Gastroesophageal sphincter (tissue), 4 donors: ENCODE data around the gene KCNIP2. TPM values are rescaled to one million over a fixed set of nuclear protein-coding genes. Genes with fewer than 3 reads are reported as not detected.

Source experiments
- ATAC-seq: fragments of 150-250 bp; one replicate; pipeline ENCODE4 v1.9.1; 2016; ENCODE audit warnings: mild to moderate bottlenecking, moderate library complexity
- H3K27ac ChIP-seq, 4 donors: fragments of 200-600 bp; sonication (generic) in 3 of 4; 1 replicate in 3 of 4; 2 replicates in 1 of 4; pipeline ENCODE4 v1.5.1; 2016 to 2019
- H3K27me3 ChIP-seq: fragments of 200-600 bp; sonication (generic); one replicate; pipeline ENCODE4 v1.5.1; 2019
- H3K36me3 ChIP-seq, 2 donors: fragments of 200-600 bp; sonication (generic); one replicate each; pipeline ENCODE4 v1.5.1; 2019; ENCODE audit warnings: control low read depth in 1 of 2
- H3K4me1 ChIP-seq, 3 donors: fragments of 200-600 bp; sonication (generic); 1 replicate in 2 of 3; 2 replicates in 1 of 3; pipeline ENCODE4 v1.5.1; 2016 to 2019; ENCODE audit warnings: control low read depth in 2 of 3
- H3K4me3 ChIP-seq, 2 donors: fragments of 200-600 bp; sonication (generic); one replicate each; pipeline ENCODE4 v1.5.1; 2019; ENCODE audit warnings: mild to moderate bottlenecking in 1 of 2, moderate library complexity in 1 of 2
- H3K9me3 ChIP-seq, 3 donors: fragments of 200-600 bp; sonication (generic); one replicate each; pipeline ENCODE4 v1.5.1; 2017 to 2019; ENCODE audit warnings: control low read depth in 2 of 3
- EP300 ChIP-seq: sonication (generic); formaldehyde crosslinking; IDR thresholded peaks from one replicate; pipeline ENCODE4 v1.6.1; 2017; ENCODE audit warnings: antibody characterized with exemption, mild to moderate bottlenecking
- POLR2A ChIP-seq, 2 donors: fragments of 450-650 bp; IDR thresholded peaks; one replicate each; pipeline ENCODE4 v1.6.1; 2017; ENCODE audit warnings: antibody characterized with exemption in 2 of 2, mild to moderate bottlenecking in 2 of 2, moderate library complexity in 1 of 2
- POLR2AphosphoS5 ChIP-seq: sonication (generic); formaldehyde crosslinking; IDR thresholded peaks from one replicate; pipeline ENCODE4 v1.6.1; 2017; ENCODE audit warnings: antibody characterized with exemption
- WGBS, 2 donors: methylation state at CpG; one replicate each; pipeline ENCODE4 v1.1.5; 2018; ENCODE audit warnings: low coverage in 1 of 2; 5-methylcytosine and 5-hydroxymethylcytosine counted together
- total RNA-seq, 4 donors: library from RNA; depleted of rRNA; stranded (reverse); fragments of >200 nt; gene quantifications; one replicate each; pipeline ENCODE4 v1.1.0, GENCODE V29; 2016
- TF ChIP-seq, protein P1 (sequence below), 4 experiments: fragments of 200-600 bp in 2 of 4; fragments of 450-650 bp in 2 of 4; sonication (generic) in 1 of 4; IDR thresholded peaks; one replicate each; pipeline ENCODE4 v1.5.1; 2017 to 2019; ENCODE audit warnings: antibody characterized with exemption in 4 of 4, mild to moderate bottlenecking in 2 of 4, moderate library complexity in 2 of 4

Gene KCNIP2
- total RNA-seq, 4 donors from 2014 or later, result 0.78 to 2.4 (median 0.89) TPM; not detected in 1

DNA sequence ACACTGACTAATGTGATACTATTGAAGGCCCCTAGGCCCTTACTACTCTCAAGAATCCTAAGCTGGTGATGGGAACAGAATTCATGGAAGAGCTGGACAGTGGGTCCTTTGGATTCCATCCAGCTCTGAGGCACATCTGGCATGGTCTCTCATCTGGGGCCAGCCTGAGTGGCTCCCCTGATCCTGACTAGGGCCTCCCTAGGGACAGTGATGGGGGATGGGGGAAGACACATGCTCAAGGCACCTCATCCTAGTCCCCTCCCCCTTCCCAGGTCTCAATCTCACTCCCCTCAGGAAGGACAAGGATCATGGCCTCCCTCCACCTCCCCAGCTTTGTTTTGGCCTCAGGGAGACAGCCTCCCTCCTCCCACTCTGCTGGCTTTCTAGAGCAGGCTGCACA lies 1.8 kb downstream of the KCNIP2 start:
- Histone ChIP-seq H3K36me3 (peaks cover 0 to 17% of the 10 kb centered on the region in 2 donors), H3K4me1 (peaks cover 0 to 41% (median 13%) of the 10 kb centered on the region in 3 donors), H3K4me3 (no peak overlapping the region), H3K27ac (no peak overlapping the region), H3K27me3 (peaks cover 9% of the 10 kb centered on the region), H3K9me3 (no peaks in the 10 kb centered on the region)
- no peak for TF ChIP-seq POLR2AphosphoS5
- TF ChIP-seq, protein P1, sequence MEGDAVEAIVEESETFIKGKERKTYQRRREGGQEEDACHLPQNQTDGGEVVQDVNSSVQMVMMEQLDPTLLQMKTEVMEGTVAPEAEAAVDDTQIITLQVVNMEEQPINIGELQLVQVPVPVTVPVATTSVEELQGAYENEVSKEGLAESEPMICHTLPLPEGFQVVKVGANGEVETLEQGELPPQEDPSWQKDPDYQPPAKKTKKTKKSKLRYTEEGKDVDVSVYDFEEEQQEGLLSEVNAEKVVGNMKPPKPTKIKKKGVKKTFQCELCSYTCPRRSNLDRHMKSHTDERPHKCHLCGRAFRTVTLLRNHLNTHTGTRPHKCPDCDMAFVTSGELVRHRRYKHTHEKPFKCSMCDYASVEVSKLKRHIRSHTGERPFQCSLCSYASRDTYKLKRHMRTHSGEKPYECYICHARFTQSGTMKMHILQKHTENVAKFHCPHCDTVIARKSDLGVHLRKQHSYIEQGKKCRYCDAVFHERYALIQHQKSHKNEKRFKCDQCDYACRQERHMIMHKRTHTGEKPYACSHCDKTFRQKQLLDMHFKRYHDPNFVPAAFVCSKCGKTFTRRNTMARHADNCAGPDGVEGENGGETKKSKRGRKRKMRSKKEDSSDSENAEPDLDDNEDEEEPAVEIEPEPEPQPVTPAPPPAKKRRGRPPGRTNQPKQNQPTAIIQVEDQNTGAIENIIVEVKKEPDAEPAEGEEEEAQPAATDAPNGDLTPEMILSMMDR (IDR thresholded peaks at IDR 0.05), result no peak
- TF ChIP-seq EP300, result no peak
- no peak for TF ChIP-seq POLR2A (IDR thresholded peaks at IDR 0.05)
- ATAC-seq, result no peak

DNA sequence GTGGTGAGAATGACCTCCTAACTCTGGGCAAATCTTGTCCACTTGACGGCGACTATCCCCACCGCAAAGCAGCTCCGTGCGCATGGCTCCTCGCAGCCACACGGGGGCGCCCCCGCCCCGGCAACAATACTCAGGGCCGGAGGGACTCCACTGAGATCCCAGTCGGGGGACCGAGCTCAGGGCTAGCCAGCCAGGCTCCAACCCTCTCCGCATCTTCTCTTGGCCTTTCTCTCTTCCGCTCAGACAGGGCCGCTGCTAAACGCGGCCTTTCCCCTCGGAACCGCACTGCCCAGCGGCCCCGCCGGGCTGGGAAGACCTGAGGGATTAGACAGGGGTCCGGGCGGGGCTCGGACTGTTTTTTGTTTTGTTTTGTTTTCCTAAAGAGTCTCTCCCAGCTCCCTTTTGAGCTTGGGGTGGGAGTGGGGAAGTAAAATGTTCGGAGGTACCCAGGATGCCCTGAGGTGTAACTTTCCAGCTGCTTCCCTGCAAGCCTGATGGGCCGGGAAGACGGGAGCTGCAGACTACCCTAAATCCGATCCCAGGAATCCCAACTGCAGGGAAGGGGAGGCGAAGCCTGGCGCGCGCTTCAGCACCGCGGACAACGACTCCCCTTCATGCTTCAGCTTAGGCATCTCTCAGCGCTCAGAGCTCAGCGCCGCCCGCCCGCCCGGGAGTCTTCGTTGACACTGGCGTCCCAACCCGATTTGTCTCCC lies 2.7 kb downstream of the KCNIP2 start:
- Histone ChIP-seq H3K36me3 (peaks cover 0 to 8% of the 10 kb centered on the region in 2 donors), H3K27ac (no peak overlapping the region), H3K4me3 (peak overlapping the region; percentile 6 to 43), H3K4me1 (peaks cover 0 to 41% (median 13%) of the 10 kb centered on the region in 3 donors), H3K9me3 (no peaks in the 10 kb centered on the region), H3K27me3 (peaks cover 2% of the 10 kb centered on the region)
- peak; percentile 77 for ATAC-seq
- TF ChIP-seq, protein P1 (IDR thresholded peaks at IDR 0.05), result peak; percentile 65 to 87 (median 79)
- TF ChIP-seq POLR2A (IDR thresholded peaks at IDR 0.05), result no peak
- WGBS, 2 donors, result 4% methylated on average over 10 of the region's 46 CpGs; no CpG with 5 or more reads in 1 of the 2 donors

DNA sequence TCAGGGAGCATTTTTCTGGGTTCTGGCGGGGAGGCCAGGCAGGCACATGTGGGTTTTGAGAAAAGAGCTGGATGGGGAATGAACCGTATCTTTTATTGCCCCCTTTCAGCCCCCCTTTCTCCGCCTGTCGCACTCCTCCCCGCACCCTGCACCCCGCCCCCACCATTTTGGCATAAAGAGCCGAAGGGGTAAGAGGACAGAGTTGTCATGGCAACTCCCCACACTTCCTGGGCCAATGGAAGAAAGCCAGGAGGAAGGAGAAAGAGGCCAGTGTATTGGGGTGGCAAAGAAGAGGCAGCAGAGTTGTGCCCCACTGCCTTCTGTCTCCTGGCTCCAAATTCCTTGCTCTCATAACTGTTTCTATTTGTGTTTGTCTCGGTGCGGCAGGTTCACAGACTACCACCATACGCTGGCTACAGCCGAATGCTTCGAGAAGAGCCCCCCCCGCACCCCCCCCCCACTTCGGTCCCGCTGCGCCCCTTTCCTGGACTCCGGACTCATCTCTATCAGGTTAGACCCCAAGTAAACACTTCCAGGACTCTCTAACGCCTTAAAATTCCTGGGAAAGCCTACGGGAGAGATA lies 3.4 kb downstream of the KCNIP2 start:
- no peak for TF ChIP-seq EP300
- TF ChIP-seq, protein P1 (IDR thresholded peaks at IDR 0.05), result no peak
- TF ChIP-seq POLR2AphosphoS5, result no peak
- no peak for TF ChIP-seq POLR2A (IDR thresholded peaks at IDR 0.05)
- Histone ChIP-seq H3K4me1 (peaks cover 0 to 41% (median 13%) of the 10 kb centered on the region in 3 donors), H3K27ac (no peak overlapping the region), H3K36me3 (peaks cover 0 to under 1% of the 10 kb centered on the region in 2 donors), H3K9me3 (no peaks in the 10 kb centered on the region), H3K4me3 (peak overlapping the region in 1 of 2 donors; percentile 43), H3K27me3 (no peaks in the 10 kb centered on the region)
- WGBS, 2 donors, result 1% methylated on average over 15 of the region's 19 CpGs; no CpG with 5 or more reads in 1 of the 2 donors
- no peak for ATAC-seq

DNA sequence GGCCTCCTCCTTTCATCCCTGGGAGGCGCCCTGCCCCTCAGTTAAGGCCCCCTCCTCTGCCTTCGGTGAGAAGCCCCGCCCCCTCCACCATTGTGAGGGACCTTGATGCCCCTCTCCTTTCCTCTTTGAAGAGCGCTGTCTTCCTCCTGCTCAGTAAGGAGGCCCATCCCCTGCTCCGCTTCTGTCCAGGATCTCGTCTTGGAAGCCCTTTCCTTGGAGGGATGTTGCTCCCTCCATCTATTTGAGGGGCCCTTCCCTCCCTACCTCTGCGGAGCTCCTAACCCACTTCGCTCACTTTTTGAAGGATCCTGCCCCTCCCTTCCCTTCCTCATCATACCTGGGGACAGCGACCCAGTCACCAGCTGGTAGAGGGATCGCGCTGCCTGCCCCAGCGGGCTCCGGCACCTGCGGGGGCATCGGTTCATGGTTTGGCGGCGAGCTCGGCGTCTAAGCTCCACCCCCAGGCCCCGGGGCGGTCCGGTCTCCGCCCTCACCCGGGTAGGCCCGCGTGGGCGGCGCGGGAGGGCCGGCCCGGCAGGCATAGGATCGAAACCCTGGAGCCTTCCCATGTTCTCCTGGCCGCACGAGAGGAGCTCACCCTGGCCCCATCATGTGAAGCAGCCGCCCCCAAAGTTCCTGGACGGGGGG lies 4.1 kb downstream of the KCNIP2 start:
- Histone ChIP-seq H3K4me1 (peaks cover 0 to 41% (median 13%) of the 10 kb centered on the region in 3 donors), H3K27ac (no peak overlapping the region)

More for the DNA sequence above, 4.1 kb downstream of the KCNIP2 start:
- ATAC-seq, result peak; percentile 32
- 45 to 49% methylated on average over 5 to 7 of the region's 36 CpGs for WGBS, 2 donors
- Histone ChIP-seq H3K27me3 (no peaks in the 10 kb centered on the region), H3K36me3 (no peaks in the 10 kb centered on the region), H3K9me3 (no peaks in the 10 kb centered on the region), H3K4me3 (peak overlapping the region in 1 of 2 donors; percentile 43)
- TF ChIP-seq EP300 (no peak), POLR2A (IDR thresholded peaks at IDR 0.05) (no peak), POLR2AphosphoS5 (no peak)
- TF ChIP-seq, protein P1 (IDR thresholded peaks at IDR 0.05), result no peak
